DND-41 (cell line): ENCODE measurements around the gene TTYH3.
"Not testable (repeated sequence)": the region's sequence is repeated elsewhere in the genome, so short reads cannot be mapped to it uniquely, and the experiment has no call there.

Source experiments
- ATAC-seq: fragments of 200-7000 bp; cut with Tn5 transposase; 3 replicates; pipeline ENCODE4 v1.9.1; 2021; ENCODE audit warnings: low read depth; ENCODE audit not compliant: insufficient read depth
- DNase-seq: peaks from one replicate; pipeline ENCODE4 v3.0.0-alpha.2; 2020
- H2AFZ ChIP-seq: 2 replicates; pipeline ENCODE4 v1.6.0; 2012; ENCODE audit warnings: low read depth, low read length
- H3K27ac ChIP-seq: 2 replicates; pipeline ENCODE4 v1.5.1; 2012; ENCODE audit warnings: low read length, inconsistent platforms
- H3K27me3 ChIP-seq: fragments of 200-600 bp; sonication (generic); 2 replicates; pipeline ENCODE4 v1.6.0; 2012; ENCODE audit warnings: low read length, mild to moderate bottlenecking, inconsistent platforms; ENCODE audit not compliant: insufficient read depth, poor library complexity
- H3K36me3 ChIP-seq: 2 replicates; pipeline ENCODE4 v1.5.1; 2012; ENCODE audit warnings: low read length, inconsistent platforms; ENCODE audit not compliant: insufficient read depth
- H3K4me1 ChIP-seq: 2 replicates; pipeline ENCODE4 v1.5.1; 2012; ENCODE audit warnings: mild to moderate bottlenecking, low read length; ENCODE audit not compliant: insufficient read depth
- H3K4me2 ChIP-seq: 2 replicates; pipeline ENCODE4 v1.6.0; 2012; ENCODE audit warnings: mild to moderate bottlenecking, moderate library complexity, low read length, inconsistent platforms; ENCODE audit not compliant: insufficient read depth
- H3K4me3 ChIP-seq, 2 experiments: fragments of 200-600 bp in 1 of 2; shearing (Covaris generic) in 1 of 2; 2 replicates each; pipeline ENCODE4 v1.5.1; 2012 to 2016; ENCODE audit warnings: inconsistent platforms in 2 of 2, low read length in 2 of 2, mild to moderate bottlenecking in 2 of 2, low read depth in 1 of 2, moderate library complexity in 1 of 2
- H3K79me2 ChIP-seq: 2 replicates; pipeline ENCODE4 v1.6.0; 2012; ENCODE audit warnings: low read length, inconsistent platforms; ENCODE audit not compliant: insufficient read depth
- H3K9ac ChIP-seq: 2 replicates; pipeline ENCODE4 v1.6.0; 2012; ENCODE audit warnings: low read depth, mild to moderate bottlenecking, inconsistent platforms, low read length, moderate library complexity
- H3K9me3 ChIP-seq: 2 replicates; pipeline ENCODE4 v1.5.1; 2012; ENCODE audit warnings: low read length, moderate library complexity, mild to moderate bottlenecking, inconsistent platforms; ENCODE audit not compliant: insufficient read depth, severe bottlenecking
- H4K20me1 ChIP-seq: 2 replicates; pipeline ENCODE4 v1.6.0; 2012; ENCODE audit warnings: low read length; ENCODE audit not compliant: insufficient read depth
- CTCF ChIP-seq: IDR thresholded peaks from 2 replicates; pipeline ENCODE4 v1.5.1; 2012; ENCODE audit warnings: borderline replicate concordance, low read length, moderate library complexity, mild to moderate bottlenecking; ENCODE audit not compliant: poor library complexity, severe bottlenecking; ENCODE audit errors: extremely low read depth
- EZH2 ChIP-seq: IDR thresholded peaks from 3 replicates; pipeline ENCODE4 v1.6.1; 2012; ENCODE audit warnings: borderline replicate concordance, low read depth, mild to moderate bottlenecking, moderate library complexity, low read length, inconsistent platforms; ENCODE audit not compliant: severe bottlenecking

Gene TTYH3

GRCh38 chr7:2608921-2609411 is 22.8 kb upstream of the TTYH3 start:
- Histone ChIP-seq H3K4me3 (no peak overlapping the region), H3K9ac (no peak overlapping the region), H3K4me2 (no peak overlapping the region), H3K4me1 (no peaks in the 10 kb centered on the region), H3K27ac (no peak overlapping the region), H3K27me3 (no peaks in the 10 kb centered on the region), H3K9me3 (no peaks in the 10 kb centered on the region), H2AFZ (no peak overlapping the region), H4K20me1 (no peaks in the 10 kb centered on the region), H3K36me3 (no peaks in the 10 kb centered on the region), H3K79me2 (no peaks in the 10 kb centered on the region)
- ATAC-seq (no peak), DNase-seq (no peak)
- peak; percentile 45 for TF ChIP-seq CTCF
- no peak for TF ChIP-seq EZH2

GRCh38 chr7:2609646-2610045 is 22.1 kb upstream of the TTYH3 start:
- not testable (repeated sequence) for H3K9me3 ChIP-seq, H3K27me3 ChIP-seq, H3K4me3 ChIP-seq, H4K20me1 ChIP-seq, ATAC-seq, H3K4me2 ChIP-seq, H3K4me1 ChIP-seq, H3K9ac ChIP-seq, H3K79me2 ChIP-seq, H3K27ac ChIP-seq, H2AFZ ChIP-seq, H3K36me3 ChIP-seq, DNase-seq

DNA sequence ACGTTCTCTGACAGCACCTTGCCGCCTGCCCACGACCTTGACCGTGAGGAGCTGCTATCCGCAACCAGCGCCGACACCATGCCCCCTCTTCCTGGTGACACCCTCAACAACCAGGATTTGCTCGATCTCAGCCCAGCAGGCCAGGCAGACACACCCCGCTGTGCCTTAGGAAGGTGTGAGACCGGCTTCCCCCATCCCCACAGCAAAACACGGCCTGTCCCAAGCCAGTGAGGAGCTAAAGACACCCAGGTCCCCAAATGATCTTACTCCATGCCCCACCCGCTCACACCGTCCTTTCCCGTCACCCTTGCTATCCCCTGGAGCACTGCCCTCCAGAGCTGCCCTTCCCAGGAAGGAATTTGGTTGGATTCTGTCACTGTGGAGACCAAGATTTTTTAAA is 21.3 kb upstream of the TTYH3 start:
- H2AFZ ChIP-seq, result no peak overlapping the region
- no peak overlapping the region for H3K4me3 ChIP-seq
- ATAC-seq, result no peak
- TF ChIP-seq CTCF, result no peak
- TF ChIP-seq EZH2, result no peak
- no peaks in the 10 kb centered on the region for H3K27me3 ChIP-seq
- H4K20me1 ChIP-seq, result no peaks in the 10 kb centered on the region
- H3K27ac ChIP-seq, result no peak overlapping the region
- H3K4me1 ChIP-seq, result no peaks in the 10 kb centered on the region
- H3K9ac ChIP-seq, result no peak overlapping the region
- no peak for DNase-seq
- H3K36me3 ChIP-seq, result no peaks in the 10 kb centered on the region
- H3K79me2 ChIP-seq, result no peaks in the 10 kb centered on the region
- H3K9me3 ChIP-seq, result no peaks in the 10 kb centered on the region
- no peak overlapping the region for H3K4me2 ChIP-seq

DNA sequence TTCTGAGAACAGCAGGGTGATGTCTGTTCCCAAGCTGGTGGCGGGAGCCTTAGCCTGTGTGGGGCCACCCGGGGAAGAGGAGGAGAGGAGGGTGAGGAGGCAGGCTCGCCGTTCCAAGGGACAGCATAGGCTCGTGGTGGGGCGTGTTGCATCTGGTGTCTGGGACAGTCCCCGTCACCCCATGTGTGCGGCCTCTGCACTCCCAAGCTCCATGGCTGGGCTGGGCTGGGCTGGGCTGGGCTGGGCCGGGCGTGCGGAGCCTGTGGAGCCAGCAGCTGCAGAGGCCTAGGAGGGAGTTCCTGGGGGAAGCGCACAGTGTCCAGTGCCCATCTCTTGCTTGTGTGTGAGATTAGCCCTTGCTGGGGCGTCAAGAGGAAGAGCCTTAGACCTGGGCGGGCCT is 20.9 kb upstream of the TTYH3 start:
- no peak overlapping the region for H3K4me3 ChIP-seq
- H3K27me3 ChIP-seq, result no peaks in the 10 kb centered on the region
- H3K27ac ChIP-seq, result no peak overlapping the region
- no peak overlapping the region for H2AFZ ChIP-seq
- no peaks in the 10 kb centered on the region for H3K79me2 ChIP-seq
- H3K36me3 ChIP-seq, result no peaks in the 10 kb centered on the region
- ATAC-seq (no peak), DNase-seq (no peak)
- no peaks in the 10 kb centered on the region for H4K20me1 ChIP-seq
- no peak overlapping the region for H3K9ac ChIP-seq
- no peaks in the 10 kb centered on the region for H3K4me1 ChIP-seq
- H3K4me2 ChIP-seq, result no peak overlapping the region
- TF ChIP-seq CTCF (no peak), EZH2 (no peak)
- H3K9me3 ChIP-seq, result no peaks in the 10 kb centered on the region
